HEK293 (cell line): ENCODE data around the gene MARCHF3.

Experiments used
- GLIS2 ChIP-seq: fragments of 450-650 bp; formaldehyde crosslinking; IDR thresholded peaks from 2 replicates; pipeline ENCODE4 v1.5.1; 2016; ENCODE audit warnings: missing biosample characterization, missing genetic modification characterization
- HOXA7 ChIP-seq: sonication (generic); formaldehyde crosslinking; IDR thresholded peaks from 2 replicates; pipeline ENCODE4 v1.8.1; 2022; ENCODE audit warnings: missing genetic modification reagents, borderline replicate concordance
- KLF16 ChIP-seq: fragments of 450-650 bp; formaldehyde crosslinking; IDR thresholded peaks from 2 replicates; pipeline ENCODE4 v1.5.1; 2017; ENCODE audit warnings: missing biosample characterization, missing genetic modification characterization
- OSR2 ChIP-seq: fragments of 450-650 bp; formaldehyde crosslinking; IDR thresholded peaks from 2 replicates; pipeline ENCODE4 v1.5.1; 2016; ENCODE audit warnings: missing biosample characterization, missing genetic modification characterization
- YY1 ChIP-seq: fragments of 450-650 bp; formaldehyde crosslinking; IDR thresholded peaks from 2 replicates; pipeline ENCODE4 v1.5.1; 2018; ENCODE audit warnings: missing biosample characterization, missing genetic modification characterization
- ZNF274 ChIP-seq, 2 experiments: fragments of 200-500 bp in 1 of 2; fragments of 450-650 bp in 1 of 2; sonication (Bioruptor generic) in 1 of 2; formaldehyde crosslinking in 1 of 2; IDR thresholded peaks; 2 replicates each; pipeline versions ENCODE4 v1.5.1 to v1.6.1; 2014 to 2016; ENCODE audit warnings: borderline replicate concordance in 1 of 2, inconsistent platforms in 1 of 2, low read length in 1 of 2, missing biosample characterization in 1 of 2, missing genetic modification characterization in 1 of 2
- TF ChIP-seq, protein P1 (sequence below): fragments of 450-650 bp; formaldehyde crosslinking; IDR thresholded peaks from 2 replicates; pipeline ENCODE4 v1.5.1; 2016; ENCODE audit warnings: missing biosample characterization, missing genetic modification characterization
- TF ChIP-seq, protein P2 (sequence below): fragments of 450-650 bp; formaldehyde crosslinking; IDR thresholded peaks from 2 replicates; pipeline ENCODE4 v1.5.1; 2016; ENCODE audit warnings: missing biosample characterization, missing genetic modification characterization, borderline replicate concordance
- TF ChIP-seq, protein P3 (sequence below): fragments of 450-650 bp; formaldehyde crosslinking; IDR thresholded peaks from 2 replicates; pipeline ENCODE4 v1.5.1; 2016; ENCODE audit warnings: missing biosample characterization, missing genetic modification characterization

DNA sequence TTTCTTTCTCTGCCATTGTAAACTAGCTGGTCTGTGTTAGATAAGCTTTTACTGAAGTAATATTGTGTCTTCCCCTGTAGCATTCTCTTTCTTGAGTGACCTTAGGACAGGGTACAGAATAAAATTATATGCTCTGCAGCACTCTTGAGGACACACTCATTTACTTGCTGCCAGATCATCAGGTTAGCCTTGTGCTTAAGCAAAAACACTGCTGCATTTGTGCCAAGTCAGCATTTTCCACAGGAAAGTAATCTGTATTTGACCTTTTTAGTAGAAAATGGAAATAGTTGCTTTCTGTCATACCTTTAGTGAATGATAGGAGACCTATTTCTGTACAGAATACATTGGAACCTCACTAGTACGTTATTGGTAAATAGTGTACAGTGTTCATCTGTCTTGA, 199.2 kb downstream of the MARCHF3 start:
- TF ChIP-seq, protein P1, sequence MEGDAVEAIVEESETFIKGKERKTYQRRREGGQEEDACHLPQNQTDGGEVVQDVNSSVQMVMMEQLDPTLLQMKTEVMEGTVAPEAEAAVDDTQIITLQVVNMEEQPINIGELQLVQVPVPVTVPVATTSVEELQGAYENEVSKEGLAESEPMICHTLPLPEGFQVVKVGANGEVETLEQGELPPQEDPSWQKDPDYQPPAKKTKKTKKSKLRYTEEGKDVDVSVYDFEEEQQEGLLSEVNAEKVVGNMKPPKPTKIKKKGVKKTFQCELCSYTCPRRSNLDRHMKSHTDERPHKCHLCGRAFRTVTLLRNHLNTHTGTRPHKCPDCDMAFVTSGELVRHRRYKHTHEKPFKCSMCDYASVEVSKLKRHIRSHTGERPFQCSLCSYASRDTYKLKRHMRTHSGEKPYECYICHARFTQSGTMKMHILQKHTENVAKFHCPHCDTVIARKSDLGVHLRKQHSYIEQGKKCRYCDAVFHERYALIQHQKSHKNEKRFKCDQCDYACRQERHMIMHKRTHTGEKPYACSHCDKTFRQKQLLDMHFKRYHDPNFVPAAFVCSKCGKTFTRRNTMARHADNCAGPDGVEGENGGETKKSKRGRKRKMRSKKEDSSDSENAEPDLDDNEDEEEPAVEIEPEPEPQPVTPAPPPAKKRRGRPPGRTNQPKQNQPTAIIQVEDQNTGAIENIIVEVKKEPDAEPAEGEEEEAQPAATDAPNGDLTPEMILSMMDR (tag by site-specific recombination): no peak
- TF ChIP-seq HOXA7 (CRISPR knock-in tag) (no peak), KLF16 (no peak), OSR2 (tag by site-specific recombination) (no peak), ZNF274 (IDR thresholded peaks at IDR 0.05; ENCODE audit: low read length) (no peak), ZNF274 (tag by site-specific recombination; IDR thresholded peaks at IDR 0.05; ENCODE audit: borderline replicate concordance) (no peak), GLIS2 (tag by site-specific recombination) (no peak), YY1 (no peak)
- TF ChIP-seq, protein P2, sequence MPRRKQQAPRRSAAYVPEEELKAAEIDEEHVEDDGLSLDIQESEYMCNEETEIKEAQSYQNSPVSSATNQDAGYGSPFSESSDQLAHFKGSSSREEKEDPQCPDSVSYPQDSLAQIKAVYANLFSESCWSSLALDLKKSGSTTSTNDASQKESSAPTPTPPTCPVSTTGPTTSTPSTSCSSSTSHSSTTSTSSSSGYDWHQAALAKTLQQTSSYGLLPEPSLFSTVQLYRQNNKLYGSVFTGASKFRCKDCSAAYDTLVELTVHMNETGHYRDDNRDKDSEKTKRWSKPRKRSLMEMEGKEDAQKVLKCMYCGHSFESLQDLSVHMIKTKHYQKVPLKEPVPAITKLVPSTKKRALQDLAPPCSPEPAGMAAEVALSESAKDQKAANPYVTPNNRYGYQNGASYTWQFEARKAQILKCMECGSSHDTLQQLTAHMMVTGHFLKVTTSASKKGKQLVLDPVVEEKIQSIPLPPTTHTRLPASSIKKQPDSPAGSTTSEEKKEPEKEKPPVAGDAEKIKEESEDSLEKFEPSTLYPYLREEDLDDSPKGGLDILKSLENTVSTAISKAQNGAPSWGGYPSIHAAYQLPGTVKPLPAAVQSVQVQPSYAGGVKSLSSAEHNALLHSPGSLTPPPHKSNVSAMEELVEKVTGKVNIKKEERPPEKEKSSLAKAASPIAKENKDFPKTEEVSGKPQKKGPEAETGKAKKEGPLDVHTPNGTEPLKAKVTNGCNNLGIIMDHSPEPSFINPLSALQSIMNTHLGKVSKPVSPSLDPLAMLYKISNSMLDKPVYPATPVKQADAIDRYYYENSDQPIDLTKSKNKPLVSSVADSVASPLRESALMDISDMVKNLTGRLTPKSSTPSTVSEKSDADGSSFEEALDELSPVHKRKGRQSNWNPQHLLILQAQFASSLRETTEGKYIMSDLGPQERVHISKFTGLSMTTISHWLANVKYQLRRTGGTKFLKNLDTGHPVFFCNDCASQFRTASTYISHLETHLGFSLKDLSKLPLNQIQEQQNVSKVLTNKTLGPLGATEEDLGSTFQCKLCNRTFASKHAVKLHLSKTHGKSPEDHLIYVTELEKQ (tag by site-specific recombination): no peak
- TF ChIP-seq, protein P3, sequence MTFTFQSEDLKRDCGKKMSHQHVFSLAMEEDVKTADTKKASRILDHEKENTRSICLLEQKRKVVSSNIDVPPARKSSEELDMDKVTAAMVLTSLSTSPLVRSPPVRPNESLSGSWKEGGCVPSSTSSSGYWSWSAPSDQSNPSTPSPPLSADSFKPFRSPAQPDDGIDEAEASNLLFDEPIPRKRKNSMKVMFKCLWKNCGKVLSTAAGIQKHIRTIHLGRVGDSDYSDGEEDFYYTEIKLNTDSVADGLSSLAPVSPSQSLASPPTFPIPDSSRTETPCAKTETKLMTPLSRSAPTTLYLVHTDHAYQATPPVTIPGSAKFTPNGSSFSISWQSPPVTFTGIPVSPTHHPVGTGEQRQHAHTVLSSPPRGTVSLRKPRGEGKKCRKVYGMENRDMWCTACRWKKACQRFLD: no peak
